Coronary artery (tissue), 2 donors: ENCODE results near the gene LELP1.
A peak's percentile ranks its signal among the peaks of the same experiment; 100 is the strongest.

Experiments used
- DNase-seq: peaks from one replicate; pipeline ENCODE4 v3.0.0-alpha.2; 2017; ENCODE audit warnings: low spot score
- H3K27ac ChIP-seq, 2 donors: fragments of 200-600 bp; sonication (generic); one replicate each; pipeline ENCODE4 v1.5.1; 2016 to 2019
- H3K4me3 ChIP-seq: fragments of 200-600 bp; sonication (generic); 2 replicates; pipeline ENCODE4 v1.5.1; 2016; ENCODE audit warnings: mild to moderate bottlenecking, moderate library complexity
- CTCF ChIP-seq: fragments of 200-600 bp; sonication (generic); IDR thresholded peaks from one replicate; pipeline ENCODE4 v1.5.1; 2019; ENCODE audit warnings: antibody characterized with exemption

LELP1 gene

DNA sequence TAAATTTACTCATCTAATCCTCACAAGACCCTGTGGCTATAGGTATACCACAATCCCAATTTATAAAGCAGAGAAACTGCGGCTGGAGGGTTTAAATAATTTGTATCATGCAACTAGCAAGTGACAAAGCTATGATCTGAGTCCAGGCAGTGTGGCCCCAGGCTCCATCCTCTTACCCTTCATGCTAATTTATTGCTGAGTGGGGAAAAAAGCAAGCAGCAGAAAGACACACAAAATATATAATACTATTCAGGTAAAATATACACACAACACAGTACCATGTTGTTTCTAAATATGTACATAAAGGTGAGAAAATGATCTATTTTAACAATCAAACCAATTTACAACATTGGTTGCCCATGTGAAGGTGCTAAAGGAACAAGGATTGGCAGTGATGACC is 38.9 kb downstream of the LELP1 start:
- Histone ChIP-seq H3K27ac (no peak overlapping the region), H3K4me3 (no peak overlapping the region)
- no peak for TF ChIP-seq CTCF
- peak; percentile 9 for DNase-seq

- H3K27ac ChIP-seq: no peak overlapping the region
- no peak for DNase-seq
- no peak for TF ChIP-seq CTCF
- no peak overlapping the region for H3K4me3 ChIP-seq
Measured at GRCh38 chr1:153245466-153245865, 42.2 kb downstream of the LELP1 start.

DNA sequence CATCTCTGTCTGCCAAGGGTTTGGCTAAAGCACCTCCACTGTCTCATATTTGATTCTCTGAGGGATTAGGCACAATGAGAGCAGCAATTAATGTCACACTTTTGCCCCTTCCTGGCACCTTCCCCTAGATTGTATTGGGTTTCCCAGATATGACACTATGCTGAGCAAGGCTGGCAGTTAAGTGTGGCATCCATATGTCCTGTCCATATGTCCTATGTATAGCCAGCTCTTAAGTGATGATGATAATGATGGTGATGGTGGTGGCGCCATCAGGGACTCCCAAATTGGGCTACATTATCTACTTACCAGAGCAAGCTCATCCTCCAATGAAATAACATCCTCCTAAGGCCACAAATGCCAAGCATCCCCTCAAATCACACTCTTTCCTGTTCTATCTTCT is 42.8 kb downstream of the LELP1 start:
- DNase-seq: no peak
- H3K27ac ChIP-seq: no peak overlapping the region
- no peak for TF ChIP-seq CTCF
- H3K4me3 ChIP-seq: no peak overlapping the region

GRCh38 chr1:153246825-153247224 is 43.6 kb downstream of the LELP1 start:
- DNase-seq: no peak
- H3K27ac ChIP-seq: no peak overlapping the region
- no peak for TF ChIP-seq CTCF
- H3K4me3 ChIP-seq: no peak overlapping the region

DNA sequence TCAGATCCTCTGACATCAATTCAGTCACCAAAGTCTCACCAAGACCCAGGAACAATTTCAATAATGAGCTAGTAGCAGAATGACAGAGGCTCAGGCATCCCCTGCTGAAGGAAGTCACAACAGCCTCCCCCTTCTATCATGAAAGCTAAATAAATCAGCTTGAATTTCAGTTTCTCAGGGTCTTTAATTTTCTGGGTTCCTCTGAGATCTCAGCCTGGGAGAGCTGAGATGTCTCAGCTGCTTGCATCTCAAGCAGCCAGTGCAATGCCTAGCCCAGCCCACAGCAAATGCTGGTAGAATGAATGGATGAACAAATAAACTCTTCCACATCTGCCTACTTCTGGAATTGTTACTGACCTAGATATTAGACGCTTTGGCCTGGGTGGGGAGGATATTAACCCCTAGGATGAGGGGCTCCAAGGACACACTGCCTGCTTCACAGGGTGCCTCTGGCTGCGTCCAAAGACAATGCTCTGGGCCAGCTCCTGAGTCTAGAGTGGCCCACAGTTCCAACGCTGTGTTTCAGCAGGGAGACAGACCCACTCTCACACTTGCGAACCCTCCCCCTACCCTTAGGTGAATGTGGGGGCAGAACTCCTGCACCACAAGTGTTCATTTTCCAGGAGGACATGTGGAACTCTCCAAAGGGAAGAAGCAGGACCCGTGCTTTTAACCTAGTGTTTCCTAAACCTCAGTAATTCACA is 45.1 kb downstream of the LELP1 start:
- H3K27ac ChIP-seq: no peak overlapping the region
- TF ChIP-seq CTCF: no peak
- no peak for DNase-seq
- H3K4me3 ChIP-seq: no peak overlapping the region

DNA sequence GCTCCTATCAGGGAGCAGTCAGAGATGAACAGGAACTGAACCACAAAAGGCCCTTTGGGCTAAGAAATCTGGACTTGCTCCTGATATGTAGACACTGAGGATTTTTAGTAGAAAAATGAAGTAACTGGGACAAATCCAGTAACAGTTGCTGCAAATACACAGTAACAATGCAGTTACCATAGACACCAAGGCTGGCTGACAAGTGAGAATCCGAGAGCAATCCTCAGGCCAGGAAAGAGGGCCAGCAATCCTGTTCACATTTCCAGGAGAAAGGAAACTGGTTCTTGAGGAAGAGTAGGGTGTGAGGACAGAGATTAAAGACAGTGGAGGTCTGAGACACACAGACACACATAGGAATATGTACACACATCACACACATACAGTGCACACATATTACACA is 46.9 kb downstream of the LELP1 start:
- Histone ChIP-seq H3K27ac (no peak overlapping the region), H3K4me3 (no peak overlapping the region)
- no peak for TF ChIP-seq CTCF
- DNase-seq: no peak

- Histone ChIP-seq H3K27ac (no peak overlapping the region), H3K4me3 (no peak overlapping the region)
- TF ChIP-seq CTCF: no peak
- DNase-seq: no peak
Measured at GRCh38 chr1:153251087-153251486, 47.9 kb downstream of the LELP1 start.
